ENCODE results near the gene CNTNAP2. TPM values are rescaled to one million over a fixed set of nuclear protein-coding genes. Genes with fewer than 3 reads are reported as not detected.

CNTNAP2 gene
- total and polyA plus RNA-seq, 4 donors: not detected

DNA sequence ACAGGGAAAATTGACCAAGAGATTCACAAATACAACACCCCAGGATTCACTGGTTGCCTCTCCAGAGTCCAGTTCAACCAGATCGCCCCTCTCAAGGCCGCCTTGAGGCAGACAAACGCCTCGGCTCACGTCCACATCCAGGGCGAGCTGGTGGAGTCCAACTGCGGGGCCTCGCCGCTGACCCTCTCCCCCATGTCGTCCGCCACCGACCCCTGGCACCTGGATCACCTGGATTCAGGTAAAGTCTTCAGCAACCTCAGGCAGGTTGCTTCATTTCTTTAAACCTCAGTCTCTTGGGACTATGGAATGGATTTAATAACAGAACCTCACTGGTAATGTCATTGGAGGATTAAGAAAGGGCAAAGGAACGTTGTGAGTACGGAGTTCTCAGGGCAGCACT lies 2267.1 kb downstream of the CNTNAP2 start:
- Histone ChIP-seq H3K9me3 (ENCODE audit: control insufficient read depth, low read length) (peaks cover 7% of the 10 kb centered on the region), H3K4me1 (ENCODE audit: control insufficient read depth in 1 of 2, insufficient read depth in 2 of 2, low read length in 2 of 2) (no peaks in the 10 kb centered on the region), H3K27me3 (ENCODE audit: control insufficient read depth in 1 of 2, insufficient read depth in 2 of 2, low read length in 1 of 2) (peaks cover 0 to 2% of the 10 kb centered on the region in 2 donors), H3K36me3 (ENCODE audit: control insufficient read depth in 1 of 2, insufficient read depth in 2 of 2, low read length in 1 of 2) (no peaks in the 10 kb centered on the region), H3K4me3 (ENCODE audit: low read length in 2 of 2) (no peak overlapping the region), H3K27ac (ENCODE audit: low read depth in 1 of 2, low read length in 2 of 2) (no peak overlapping the region)
- intact Hi-C loops (cut with DNase I): no loop called here
- ATAC-seq (ENCODE audit: low FRiP score): no peak
- WGBS, 2 donors: 91 to 93% methylated on average over 14 of the region's 14 CpGs
- no peak for DNase-seq

DNA sequence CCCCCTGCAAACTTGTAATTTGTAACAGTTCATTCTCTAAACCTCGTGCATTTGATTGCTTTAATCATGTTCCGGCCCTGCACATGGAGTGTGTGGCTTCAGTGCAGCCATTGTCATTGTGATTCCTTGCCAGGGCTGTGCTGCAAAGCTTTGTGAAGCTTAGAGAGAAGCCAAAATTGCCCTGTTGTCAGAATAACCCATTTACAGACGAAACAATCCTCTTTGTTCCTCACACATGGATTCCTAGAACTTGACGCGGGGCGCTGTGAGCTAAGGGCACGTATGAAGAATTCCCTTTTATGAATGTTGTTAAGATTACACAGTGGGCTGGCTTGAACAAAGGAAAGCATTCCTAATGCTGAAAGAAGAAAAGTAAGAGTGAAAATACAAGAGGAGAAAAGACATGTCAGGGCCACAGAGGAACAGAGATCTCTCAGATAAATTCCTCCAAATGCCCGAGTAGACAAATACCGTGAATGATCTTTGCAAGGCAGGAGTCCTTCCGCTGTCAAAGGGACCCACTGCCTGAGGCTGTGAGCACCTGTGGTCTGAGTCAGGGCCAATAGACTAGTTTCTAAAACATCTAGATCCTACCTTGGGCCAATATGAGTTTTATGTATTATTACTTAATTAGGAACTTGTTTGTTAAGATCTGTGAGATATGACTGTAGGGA lies 2268.5 kb downstream of the CNTNAP2 start:
- no peak for ATAC-seq (ENCODE audit: low FRiP score)
- intact Hi-C loops (cut with DNase I): no loop called here
- no peaks in the 10 kb centered on the region for H3K4me1 ChIP-seq (ENCODE audit: control insufficient read depth in 1 of 2, insufficient read depth in 2 of 2, low read length in 2 of 2)
- no peaks in the 10 kb centered on the region for H3K36me3 ChIP-seq (ENCODE audit: control insufficient read depth in 1 of 2, insufficient read depth in 2 of 2, low read length in 1 of 2)
- H3K4me3 ChIP-seq (ENCODE audit: low read length in 2 of 2): no peak overlapping the region
- H3K9me3 ChIP-seq (ENCODE audit: control insufficient read depth, low read length): peaks cover 7% of the 10 kb centered on the region
- DNase-seq: no peak
- H3K27ac ChIP-seq (ENCODE audit: low read depth in 1 of 2, low read length in 2 of 2): no peak overlapping the region
- H3K27me3 ChIP-seq (ENCODE audit: control insufficient read depth in 1 of 2, insufficient read depth in 2 of 2, low read length in 1 of 2): peaks cover 0 to 2% of the 10 kb centered on the region in 2 donors
- 75 to 77% methylated on average over 10 of the region's 10 CpGs for WGBS, 2 donors

DNA sequence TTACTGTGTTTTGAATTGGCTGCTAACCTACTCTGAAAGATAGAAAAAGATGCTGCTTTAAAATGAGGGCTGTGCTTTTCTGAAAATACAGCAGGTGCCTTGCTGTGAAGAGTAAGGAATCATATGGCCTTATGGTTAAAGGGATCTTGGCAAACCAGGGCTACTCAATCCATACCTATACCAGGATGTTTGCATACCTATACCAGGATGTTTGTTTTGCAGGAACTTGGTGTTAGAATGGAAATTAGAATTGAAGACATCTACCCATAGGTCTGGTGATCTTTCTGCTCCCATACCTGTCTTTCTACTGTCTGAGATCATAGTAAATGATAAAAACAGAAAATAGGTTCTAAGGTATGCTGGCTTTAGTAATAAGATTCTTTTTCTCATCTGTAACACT lies 2273.8 kb downstream of the CNTNAP2 start:
- Histone ChIP-seq H3K4me3 (ENCODE audit: low read length in 2 of 2) (no peak overlapping the region), H3K9me3 (ENCODE audit: control insufficient read depth, low read length) (no peaks in the 10 kb centered on the region), H3K36me3 (ENCODE audit: control insufficient read depth in 1 of 2, insufficient read depth in 2 of 2, low read length in 1 of 2) (no peaks in the 10 kb centered on the region), H3K27me3 (ENCODE audit: control insufficient read depth in 1 of 2, insufficient read depth in 2 of 2, low read length in 1 of 2) (no peaks in the 10 kb centered on the region), H3K27ac (ENCODE audit: low read depth in 1 of 2, low read length in 2 of 2) (no peak overlapping the region), H3K4me1 (ENCODE audit: control insufficient read depth in 1 of 2, insufficient read depth in 2 of 2, low read length in 2 of 2) (no peaks in the 10 kb centered on the region)
- ATAC-seq (ENCODE audit: low FRiP score): no peak
- intact Hi-C loops (cut with DNase I): no loop called here
- no peak for DNase-seq

DNA sequence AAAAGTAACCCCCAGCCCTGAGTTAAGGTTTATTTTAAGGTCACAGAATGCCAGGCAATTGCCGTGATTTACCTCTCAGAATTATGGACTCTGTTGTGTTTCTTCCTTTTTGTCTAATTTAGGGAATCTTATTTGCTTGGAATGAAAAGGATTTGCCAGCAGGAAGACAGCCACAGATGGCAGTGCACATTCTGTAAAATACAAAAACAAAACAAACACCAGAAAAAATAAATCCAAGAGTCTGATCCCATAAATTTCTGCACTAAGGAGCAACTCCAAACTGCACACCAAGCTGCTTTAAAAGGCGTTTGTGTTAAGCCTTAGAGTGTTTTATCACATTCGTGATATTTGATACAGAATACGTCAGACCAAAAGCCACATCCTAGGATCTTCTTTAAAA lies 2275.0 kb downstream of the CNTNAP2 start:
- Histone ChIP-seq H3K36me3 (ENCODE audit: control insufficient read depth in 1 of 2, insufficient read depth in 2 of 2, low read length in 1 of 2) (no peaks in the 10 kb centered on the region), H3K4me1 (ENCODE audit: control insufficient read depth in 1 of 2, insufficient read depth in 2 of 2, low read length in 2 of 2) (no peaks in the 10 kb centered on the region), H3K4me3 (ENCODE audit: low read length in 2 of 2) (no peak overlapping the region), H3K27ac (ENCODE audit: low read depth in 1 of 2, low read length in 2 of 2) (no peak overlapping the region), H3K27me3 (ENCODE audit: control insufficient read depth in 1 of 2, insufficient read depth in 2 of 2, low read length in 1 of 2) (no peaks in the 10 kb centered on the region), H3K9me3 (ENCODE audit: control insufficient read depth, low read length) (peaks cover 3% of the 10 kb centered on the region)
- intact Hi-C loops (cut with DNase I): no loop called here
- 56 to 59% methylated on average over 4 of the region's 4 CpGs for WGBS, 2 donors
- DNase-seq (no peak), ATAC-seq (ENCODE audit: low FRiP score) (no peak)

DNA sequence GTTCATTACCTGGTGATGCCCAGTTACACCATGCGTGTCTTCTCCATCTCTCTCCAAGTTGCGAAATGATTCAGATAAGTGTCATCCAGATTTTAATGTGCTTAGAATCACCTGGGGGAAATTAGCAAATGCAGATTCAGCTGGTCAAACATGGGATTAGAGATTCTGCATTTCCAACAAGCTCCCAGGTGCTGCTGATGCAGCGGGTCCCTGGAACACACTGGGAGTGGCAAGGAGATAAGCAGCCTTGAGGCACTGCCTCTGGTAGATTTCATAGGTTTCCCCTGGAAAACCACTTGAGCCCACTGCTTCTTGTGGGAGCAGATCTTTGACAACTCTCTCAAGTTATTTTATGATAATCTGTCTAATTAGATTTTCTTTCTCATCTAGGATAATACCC lies 2278.0 kb downstream of the CNTNAP2 start:
- intact Hi-C loops (cut with DNase I): no loop called here
- ATAC-seq (ENCODE audit: low FRiP score): no peak
- Histone ChIP-seq H3K27me3 (ENCODE audit: control insufficient read depth in 1 of 2, insufficient read depth in 2 of 2, low read length in 1 of 2) (no peaks in the 10 kb centered on the region), H3K4me3 (ENCODE audit: low read length in 2 of 2) (no peak overlapping the region), H3K4me1 (ENCODE audit: control insufficient read depth in 1 of 2, insufficient read depth in 2 of 2, low read length in 2 of 2) (no peaks in the 10 kb centered on the region), H3K36me3 (ENCODE audit: control insufficient read depth in 1 of 2, insufficient read depth in 2 of 2, low read length in 1 of 2) (no peaks in the 10 kb centered on the region), H3K27ac (ENCODE audit: low read depth in 1 of 2, low read length in 2 of 2) (no peak overlapping the region), H3K9me3 (ENCODE audit: control insufficient read depth, low read length) (peaks cover 3% of the 10 kb centered on the region)
- 49 to 68% methylated on average over 3 of the region's 3 CpGs for WGBS, 2 donors
- no peak for DNase-seq

DNA sequence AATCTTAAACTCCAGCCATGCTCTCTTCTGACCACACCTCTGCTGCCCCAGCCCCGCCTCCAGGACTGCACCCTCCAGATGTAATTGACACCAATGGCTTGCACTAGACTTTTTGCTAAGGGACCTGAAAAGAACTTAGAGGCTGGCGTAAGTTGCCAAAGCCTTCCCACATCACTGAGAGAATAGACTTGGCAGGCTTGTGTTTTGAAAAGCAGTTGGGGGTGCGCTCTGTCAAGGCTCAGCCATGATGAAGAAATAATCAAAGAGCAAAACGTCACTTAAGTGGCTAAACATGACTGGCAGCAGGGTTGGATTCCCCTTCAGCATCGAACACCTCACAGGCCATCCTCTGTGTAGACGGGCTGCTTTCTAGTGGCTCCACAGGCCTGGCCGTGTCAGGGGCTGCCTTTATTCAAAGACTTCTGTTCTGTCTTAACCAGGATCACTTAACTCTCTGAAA lies 2278.8 kb downstream of the CNTNAP2 start:
- ATAC-seq (ENCODE audit: low FRiP score) (no peak), DNase-seq (no peak)
- intact Hi-C loops (cut with DNase I): no loop called here
- Histone ChIP-seq H3K36me3 (ENCODE audit: control insufficient read depth in 1 of 2, insufficient read depth in 2 of 2, low read length in 1 of 2) (no peaks in the 10 kb centered on the region), H3K4me3 (ENCODE audit: low read length in 2 of 2) (no peak overlapping the region), H3K27ac (ENCODE audit: low read depth in 1 of 2, low read length in 2 of 2) (no peak overlapping the region), H3K4me1 (ENCODE audit: control insufficient read depth in 1 of 2, insufficient read depth in 2 of 2, low read length in 2 of 2) (no peaks in the 10 kb centered on the region), H3K9me3 (ENCODE audit: control insufficient read depth, low read length) (peaks cover 3% of the 10 kb centered on the region), H3K27me3 (ENCODE audit: control insufficient read depth in 1 of 2, insufficient read depth in 2 of 2, low read length in 1 of 2) (no peaks in the 10 kb centered on the region)
- WGBS, 2 donors: 26 to 28% methylated on average over 7 of the region's 7 CpGs

DNA sequence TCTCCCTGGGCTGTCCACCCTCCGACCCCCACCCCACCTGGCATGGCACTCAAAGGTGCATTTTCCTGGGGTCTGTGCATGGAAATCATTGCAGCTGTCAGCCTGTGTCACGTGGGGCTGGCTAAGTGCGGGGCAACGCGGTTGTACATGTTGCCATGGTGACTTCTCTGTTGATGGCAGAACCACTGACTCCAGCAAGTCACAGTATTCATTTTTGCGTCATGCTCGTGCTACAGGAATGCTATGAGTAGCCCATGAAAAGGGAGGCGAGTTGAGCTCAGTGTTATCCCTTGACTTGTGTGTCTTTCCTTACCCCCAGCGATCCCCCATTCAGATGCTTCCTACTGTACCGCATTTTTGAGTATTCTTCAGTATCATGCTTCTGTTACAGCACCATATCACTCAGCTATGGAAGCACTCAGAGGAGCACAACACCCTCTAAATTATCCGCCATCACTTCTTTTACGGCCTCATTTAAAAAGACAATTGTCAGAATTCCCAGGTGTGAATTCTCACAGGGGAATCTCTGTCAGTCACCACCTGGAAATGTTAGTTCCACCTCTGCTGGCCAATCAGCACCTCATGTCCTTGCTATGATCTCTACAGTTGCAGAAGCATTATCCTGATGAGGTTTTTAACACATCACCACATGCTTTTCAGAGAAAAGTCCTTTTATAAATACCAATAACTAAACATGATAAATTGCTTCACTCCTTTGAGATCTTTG lies 2279.6 kb downstream of the CNTNAP2 start:
- no peaks in the 10 kb centered on the region for H3K4me1 ChIP-seq (ENCODE audit: control insufficient read depth in 1 of 2, insufficient read depth in 2 of 2, low read length in 2 of 2)
- H3K4me3 ChIP-seq (ENCODE audit: low read length in 2 of 2): no peak overlapping the region
- peaks cover 3% of the 10 kb centered on the region for H3K9me3 ChIP-seq (ENCODE audit: control insufficient read depth, low read length)
- H3K27me3 ChIP-seq (ENCODE audit: control insufficient read depth in 1 of 2, insufficient read depth in 2 of 2, low read length in 1 of 2): no peaks in the 10 kb centered on the region
- ATAC-seq (ENCODE audit: low FRiP score) (no peak), DNase-seq (no peak)
- no peaks in the 10 kb centered on the region for H3K36me3 ChIP-seq (ENCODE audit: control insufficient read depth in 1 of 2, insufficient read depth in 2 of 2, low read length in 1 of 2)
- intact Hi-C loops (cut with DNase I): no loop called here
- H3K27ac ChIP-seq (ENCODE audit: low read depth in 1 of 2, low read length in 2 of 2): no peak overlapping the region
- WGBS, 2 donors: 22 to 37% methylated on average over 12 of the region's 12 CpGs

DNA sequence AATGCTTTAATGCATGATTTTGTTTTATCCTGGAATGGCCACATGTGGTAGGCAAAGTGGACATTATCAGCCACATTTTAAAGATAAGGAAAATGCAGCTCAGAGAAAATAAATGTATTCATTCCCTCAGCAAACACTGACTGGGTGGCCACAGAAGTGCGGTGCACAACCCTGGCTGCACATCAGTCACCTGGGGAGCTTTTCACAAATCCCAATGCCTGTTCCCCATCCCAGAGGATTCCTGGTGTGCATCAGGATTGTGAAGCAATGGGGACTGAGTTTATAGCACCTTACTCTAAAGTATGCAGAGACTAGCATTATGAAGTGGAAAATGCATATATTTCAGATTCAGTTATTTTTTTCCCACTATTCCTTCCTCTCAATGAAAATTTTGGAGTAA lies 2280.5 kb downstream of the CNTNAP2 start:
- WGBS, 2 donors: 7 to 12% methylated on average over 1 of the region's 1 CpG
- ATAC-seq (ENCODE audit: low FRiP score) (no peak), DNase-seq (no peak)
- Histone ChIP-seq H3K27ac (ENCODE audit: low read depth in 1 of 2, low read length in 2 of 2) (no peak overlapping the region), H3K4me3 (ENCODE audit: low read length in 2 of 2) (no peak overlapping the region), H3K27me3 (ENCODE audit: control insufficient read depth in 1 of 2, insufficient read depth in 2 of 2, low read length in 1 of 2) (no peaks in the 10 kb centered on the region), H3K9me3 (ENCODE audit: control insufficient read depth, low read length) (peaks cover 3% of the 10 kb centered on the region), H3K4me1 (ENCODE audit: control insufficient read depth in 1 of 2, insufficient read depth in 2 of 2, low read length in 2 of 2) (no peaks in the 10 kb centered on the region), H3K36me3 (ENCODE audit: control insufficient read depth in 1 of 2, insufficient read depth in 2 of 2, low read length in 1 of 2) (no peaks in the 10 kb centered on the region)
- intact Hi-C loops (cut with DNase I): no loop called here

DNA sequence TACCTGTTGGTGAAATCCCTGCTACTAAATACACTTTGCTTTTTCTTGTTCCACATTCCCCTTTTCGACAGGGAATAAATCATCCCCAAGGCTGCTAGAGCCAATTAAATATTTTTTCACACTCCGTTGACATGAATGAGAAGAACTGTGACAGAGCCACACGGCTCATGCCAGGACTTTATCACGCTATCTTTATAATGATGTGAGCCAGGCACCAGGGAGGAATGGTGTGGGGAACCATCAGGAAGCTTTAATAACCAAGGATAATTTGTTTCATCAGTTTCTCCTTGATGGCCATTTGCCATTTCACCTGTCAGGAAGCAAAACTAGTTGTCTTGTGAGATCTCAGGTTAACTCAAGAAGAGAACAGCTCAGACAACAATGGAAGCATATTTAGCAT lies 2280.9 kb downstream of the CNTNAP2 start:
- no peaks in the 10 kb centered on the region for H3K4me1 ChIP-seq (ENCODE audit: control insufficient read depth in 1 of 2, insufficient read depth in 2 of 2, low read length in 2 of 2)
- H3K27me3 ChIP-seq (ENCODE audit: control insufficient read depth in 1 of 2, insufficient read depth in 2 of 2, low read length in 1 of 2): no peaks in the 10 kb centered on the region
- H3K9me3 ChIP-seq (ENCODE audit: control insufficient read depth, low read length): peaks cover 3% of the 10 kb centered on the region
- 14 to 17% methylated on average over 4 of the region's 4 CpGs for WGBS, 2 donors
- ATAC-seq (ENCODE audit: low FRiP score) (no peak), DNase-seq (no peak)
- intact Hi-C loops (cut with DNase I): no loop called here
- H3K4me3 ChIP-seq (ENCODE audit: low read length in 2 of 2): no peak overlapping the region
- no peaks in the 10 kb centered on the region for H3K36me3 ChIP-seq (ENCODE audit: control insufficient read depth in 1 of 2, insufficient read depth in 2 of 2, low read length in 1 of 2)
- H3K27ac ChIP-seq (ENCODE audit: low read depth in 1 of 2, low read length in 2 of 2): no peak overlapping the region

Measured in aorta (tissue), 5 donors.